HG03342 (cell line): ENCODE results near the gene RASA2.
"Not testable (repeated sequence)": the region's sequence is repeated elsewhere in the genome, so short reads cannot be mapped to it uniquely, and the experiment has no call there.

Experiments used
- ATAC-seq: cut with Tn5 transposase; IDR thresholded peaks from one replicate; pipeline ENCODE4 v1.9.1; 2021; ENCODE audit warnings: mild to moderate bottlenecking, moderate library complexity; ENCODE audit not compliant: unreplicated experiment

The RASA2 gene

DNA sequence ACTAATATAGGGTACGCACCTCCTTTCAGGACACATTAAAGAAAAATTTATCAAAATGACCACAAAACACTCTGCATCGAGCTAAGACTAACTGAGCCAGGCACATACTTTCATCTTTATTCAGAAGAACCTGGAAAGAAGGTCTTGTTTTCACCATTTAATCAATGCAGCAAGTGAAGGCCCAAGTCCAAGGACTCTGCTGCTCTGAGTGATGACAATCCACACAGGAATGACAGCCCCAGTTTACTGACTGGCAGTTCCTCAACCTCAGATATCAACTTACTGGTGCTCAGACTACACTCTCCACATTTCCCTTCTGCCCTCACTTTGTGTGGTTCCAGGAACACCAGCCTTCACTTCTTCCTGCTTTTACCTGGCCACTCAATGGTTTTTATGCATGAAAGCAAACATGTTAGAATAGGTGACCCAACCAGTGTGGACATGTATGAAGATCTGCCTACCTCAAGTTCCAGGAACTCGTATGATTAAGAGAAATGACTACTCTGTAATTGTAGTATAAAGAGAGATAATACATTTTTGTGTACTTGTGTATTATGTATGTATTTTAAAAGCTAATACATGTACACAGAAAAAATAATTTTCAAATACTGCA, 29.1 kb upstream of the RASA2 start:
- no peak for ATAC-seq

DNA sequence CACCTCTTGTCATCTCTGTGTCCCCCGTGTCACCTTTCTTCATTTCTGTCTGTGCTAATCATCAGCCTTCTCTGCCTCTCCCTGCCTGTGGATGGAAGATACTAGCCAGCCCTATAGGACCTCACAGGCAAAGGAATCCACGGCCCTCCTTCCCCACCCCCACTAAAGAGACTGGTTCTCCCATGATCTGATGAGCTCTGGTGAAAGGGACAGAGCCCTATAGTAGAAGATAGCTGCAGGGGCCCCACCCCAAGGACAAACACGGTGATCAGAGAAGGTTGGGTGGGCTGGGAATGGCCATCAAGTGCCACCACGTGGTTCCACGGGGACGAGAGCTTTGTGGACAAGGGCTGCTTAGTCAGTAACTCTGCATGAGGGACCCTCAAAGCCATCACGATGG, 27.8 kb upstream of the RASA2 start:
- no peak for ATAC-seq

DNA sequence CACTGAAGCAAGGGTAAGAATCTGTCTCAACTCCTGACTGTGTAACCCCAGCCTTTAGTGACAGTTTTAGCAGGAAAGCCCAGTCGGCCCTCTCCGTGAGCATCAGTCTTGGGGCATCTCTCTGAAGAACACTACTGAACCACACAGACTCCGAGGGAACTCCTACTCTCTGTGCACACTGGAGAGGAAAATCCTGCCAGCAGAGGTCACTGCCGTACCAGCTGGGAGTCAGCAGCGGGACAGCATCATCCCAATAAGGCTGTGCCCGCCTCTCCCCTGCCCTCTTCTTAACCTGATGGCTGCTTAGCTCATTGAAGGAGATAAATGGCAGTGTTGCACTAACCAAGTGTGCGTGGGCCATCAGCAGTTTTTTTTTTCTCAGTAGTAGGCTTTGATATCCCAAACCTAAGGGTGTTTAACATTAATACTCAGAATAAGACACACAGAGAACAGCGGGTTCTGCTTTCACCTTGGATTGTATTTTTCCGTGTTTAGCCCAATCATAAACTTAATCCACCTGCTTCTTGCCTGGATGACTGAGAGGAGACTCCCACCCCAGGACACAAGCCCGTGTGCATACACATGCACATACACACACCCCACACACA, 26.6 kb upstream of the RASA2 start:
- peak; percentile 92 for ATAC-seq

DNA sequence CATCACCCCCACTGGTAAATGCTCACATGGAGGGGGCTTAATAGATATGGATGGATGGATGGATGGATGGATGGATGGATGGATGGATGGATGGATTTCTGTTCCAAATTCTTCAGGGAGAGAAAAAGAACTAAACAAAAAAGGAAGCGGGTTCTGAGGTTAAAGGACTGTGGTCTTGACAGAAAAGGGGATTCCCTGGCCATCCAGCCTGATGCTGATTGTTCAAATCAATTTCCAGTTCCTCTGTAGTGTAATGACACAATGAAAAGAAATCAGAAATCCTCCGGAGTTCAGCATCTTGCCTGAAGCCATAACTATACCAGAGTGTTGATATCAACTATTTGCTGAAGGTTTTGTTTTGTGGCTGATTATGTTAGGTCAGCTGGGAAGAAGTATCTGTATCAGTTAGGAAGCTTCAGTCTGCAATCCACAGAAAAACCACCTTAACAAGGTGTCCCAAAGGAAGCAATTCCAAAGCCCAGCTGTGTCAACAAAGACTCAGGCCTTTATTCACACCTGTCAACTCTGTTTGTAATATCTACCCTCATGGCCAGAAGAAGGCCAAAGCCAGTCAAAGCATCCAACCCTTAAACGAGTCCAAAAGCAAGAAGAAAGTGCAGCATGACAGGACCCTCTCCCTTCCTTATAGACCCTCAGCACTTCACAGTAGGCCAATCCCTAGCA, 24.5 kb upstream of the RASA2 start:
- no peak for ATAC-seq

DNA sequence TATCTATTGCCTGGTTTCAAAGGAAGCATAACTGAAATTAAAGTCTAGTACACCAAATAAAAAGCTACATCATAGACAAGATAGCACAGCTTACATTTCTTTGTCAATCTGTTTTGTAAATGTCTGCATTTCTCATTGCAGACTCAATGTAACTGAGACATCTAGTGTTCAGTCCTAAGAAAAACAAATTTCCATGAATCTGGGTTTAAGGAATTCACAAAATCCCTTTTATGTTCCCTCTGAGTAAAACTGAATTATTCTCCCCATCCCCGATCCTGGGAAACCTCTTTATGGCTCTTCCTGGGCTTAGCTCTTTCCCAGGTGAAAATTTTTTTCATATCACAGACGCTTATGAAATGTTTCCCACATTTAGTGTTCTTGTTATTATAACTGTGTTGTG, 21.6 kb upstream of the RASA2 start:
- ATAC-seq: no peak

DNA sequence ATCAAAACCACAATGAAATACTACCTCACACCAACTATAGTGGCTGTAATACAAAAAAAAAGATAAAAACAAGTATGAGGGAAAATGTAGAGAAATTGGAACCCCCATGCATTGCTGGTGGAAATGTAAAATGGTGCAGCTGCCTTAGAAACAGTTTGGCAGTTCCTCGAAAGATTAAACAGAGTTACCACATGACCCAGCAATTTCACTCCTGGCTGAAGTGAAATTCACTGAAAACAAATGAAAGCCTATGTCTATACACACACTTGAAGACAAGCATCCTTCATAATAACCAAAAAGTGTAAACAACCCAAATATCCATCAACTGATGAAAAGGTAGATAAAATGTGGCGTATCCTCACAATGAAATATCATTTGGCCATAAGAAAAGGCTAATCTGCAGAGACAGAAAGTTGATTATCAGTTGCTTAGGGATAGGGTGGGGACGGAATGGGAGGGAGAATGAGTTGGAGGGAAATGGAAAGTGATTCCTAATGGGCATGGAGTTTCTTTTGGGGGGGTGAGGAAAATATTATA, 20.1 kb upstream of the RASA2 start:
- ATAC-seq: no peak

DNA sequence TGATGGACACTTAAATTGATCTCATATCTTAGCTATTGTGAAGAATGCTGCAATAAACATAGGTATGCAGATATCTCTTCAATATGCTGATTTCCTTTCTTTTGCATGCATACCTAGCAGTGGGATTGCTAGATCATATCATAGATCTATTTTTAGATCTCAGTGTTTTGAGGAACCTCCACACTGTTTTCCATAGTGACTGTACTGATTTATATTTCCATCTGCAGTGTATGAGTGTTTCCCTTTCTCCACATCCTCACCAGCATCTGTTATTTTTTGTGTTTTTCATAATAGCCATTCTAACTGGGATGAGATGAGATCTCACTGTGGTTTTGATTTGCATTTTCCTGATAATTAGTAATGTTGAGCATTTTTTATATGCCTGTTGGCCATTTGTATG, 17.1 kb upstream of the RASA2 start:
- ATAC-seq: no peak

DNA sequence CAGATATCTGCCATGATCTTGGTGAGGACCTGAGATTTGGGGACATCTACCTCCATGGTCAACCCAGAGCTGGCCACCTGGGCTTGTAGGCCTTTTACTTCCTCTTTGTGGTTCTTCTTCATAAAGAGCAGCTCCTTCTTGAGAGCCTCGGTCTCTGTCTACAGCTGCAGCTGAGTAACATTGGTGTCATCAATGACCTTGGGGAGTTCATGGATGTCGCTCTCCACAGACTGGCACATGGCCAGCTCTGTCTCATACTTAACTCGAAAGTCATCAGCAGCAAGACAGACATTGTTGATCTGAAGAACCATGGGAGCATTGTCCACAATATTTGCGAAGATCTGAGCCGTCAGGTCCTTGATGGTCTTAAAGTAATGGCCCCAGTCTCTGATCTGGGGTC, 15.7 kb upstream of the RASA2 start:
- no peak for ATAC-seq

DNA sequence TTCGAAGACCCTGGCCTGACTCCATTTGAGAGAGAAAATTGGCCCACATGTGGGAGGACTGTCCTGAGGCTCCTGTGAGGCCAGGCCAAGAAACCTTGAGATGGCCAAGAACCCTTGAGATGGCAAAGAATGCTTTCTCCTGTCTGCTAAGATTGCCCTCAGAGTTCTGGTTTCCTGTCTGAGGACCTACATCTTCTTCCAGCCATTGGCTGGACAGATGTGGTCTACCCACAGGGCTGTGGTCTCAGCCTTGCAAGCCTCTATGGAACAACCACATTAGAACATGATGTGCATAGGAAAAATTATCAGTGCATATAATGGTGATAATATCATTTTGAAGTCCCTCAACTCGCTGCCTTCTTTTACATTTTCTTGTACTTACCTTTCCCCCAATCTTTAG, 10.8 kb upstream of the RASA2 start:
- no peak for ATAC-seq

DNA sequence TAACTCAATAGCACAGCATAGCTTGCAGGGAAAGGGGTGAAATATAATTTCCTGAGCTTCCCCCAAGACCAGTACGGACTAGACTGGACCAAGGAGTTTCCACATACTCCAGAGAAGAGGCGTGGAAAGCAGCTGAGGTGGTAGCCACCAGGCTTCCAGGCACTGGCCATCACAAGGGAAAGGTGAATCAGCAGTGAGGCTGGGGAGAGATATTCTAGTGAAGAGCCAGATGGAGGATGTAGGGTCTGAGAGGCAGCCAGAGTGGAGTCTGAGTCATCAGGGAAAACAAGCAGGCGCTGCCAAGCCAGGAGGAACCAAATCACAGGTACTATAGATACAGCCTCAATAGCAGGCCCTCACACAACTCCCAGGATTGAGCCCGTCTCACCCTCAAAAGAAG, 9.6 kb upstream of the RASA2 start:
- ATAC-seq: no peak

DNA sequence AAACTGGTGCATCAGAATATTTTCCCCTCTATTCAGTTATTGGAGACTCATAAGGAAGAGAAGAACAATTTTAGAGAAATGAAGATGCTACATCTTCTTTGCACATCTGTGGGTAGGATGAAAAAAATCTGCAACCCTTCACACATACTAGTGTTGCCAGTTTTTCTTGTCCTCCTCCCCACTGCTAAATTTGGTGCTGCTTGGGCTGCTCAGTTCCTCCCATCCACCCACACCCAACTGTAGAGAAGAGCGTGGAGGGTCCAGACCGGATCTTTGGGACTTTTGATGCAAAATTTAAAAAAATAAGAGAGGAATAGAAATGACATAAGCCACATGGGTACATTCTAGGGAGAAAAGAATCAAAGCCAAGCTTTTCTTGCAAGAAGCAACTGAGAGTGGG, 8.7 kb upstream of the RASA2 start:
- no peak for ATAC-seq

DNA sequence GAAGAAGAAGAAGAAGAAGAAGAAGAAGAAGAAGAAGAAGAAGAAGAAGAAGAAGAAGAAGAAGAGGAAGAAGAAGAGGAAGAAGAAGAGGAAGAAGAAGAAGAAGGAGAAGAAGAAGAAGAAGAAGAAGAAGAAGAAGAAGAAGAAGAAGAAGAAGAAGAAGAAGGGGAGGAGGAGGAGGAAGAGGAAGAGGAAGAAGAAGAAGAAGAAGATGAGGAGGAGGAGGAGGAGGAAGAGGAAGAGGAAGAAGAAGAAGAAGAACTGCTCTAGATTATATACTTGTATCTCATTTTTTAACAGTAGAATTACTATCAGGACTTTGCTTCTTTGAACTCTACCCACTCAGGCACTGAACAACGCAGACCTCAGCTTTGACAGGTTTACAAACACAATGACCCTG, 8.0 kb upstream of the RASA2 start:
- not testable (repeated sequence) for ATAC-seq

DNA sequence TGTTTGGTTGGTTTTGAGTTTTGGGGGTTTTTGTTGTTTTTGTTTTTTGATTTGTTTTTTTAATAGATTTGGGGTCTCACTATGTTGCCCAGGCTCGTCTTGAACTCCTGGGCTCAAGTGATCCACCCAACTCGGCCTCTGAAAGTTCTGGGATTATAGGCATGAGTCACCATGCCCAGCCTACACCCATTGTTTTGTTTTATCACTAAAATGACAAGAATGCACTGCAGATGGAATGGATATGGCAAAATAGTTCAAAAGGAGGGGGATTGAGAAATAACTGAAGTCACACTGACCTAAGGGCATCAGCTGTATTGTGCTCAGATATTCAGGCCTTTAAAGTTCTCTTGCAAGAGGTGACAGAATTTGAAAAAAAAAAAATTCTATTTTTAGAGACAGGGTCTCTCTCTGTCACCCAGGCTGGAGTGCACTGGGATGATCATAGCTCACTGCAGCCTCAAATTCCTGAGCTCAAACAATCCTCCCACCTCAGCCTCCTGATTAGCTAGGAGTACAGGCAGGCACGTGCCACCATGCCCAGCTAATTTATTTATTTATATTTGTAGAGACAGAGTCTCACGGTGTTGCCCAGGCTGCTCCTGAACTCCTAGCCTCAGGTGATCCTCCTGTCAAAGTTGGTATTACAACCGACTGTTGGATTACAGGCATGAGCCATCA, 4.4 kb upstream of the RASA2 start:
- ATAC-seq: no peak

DNA sequence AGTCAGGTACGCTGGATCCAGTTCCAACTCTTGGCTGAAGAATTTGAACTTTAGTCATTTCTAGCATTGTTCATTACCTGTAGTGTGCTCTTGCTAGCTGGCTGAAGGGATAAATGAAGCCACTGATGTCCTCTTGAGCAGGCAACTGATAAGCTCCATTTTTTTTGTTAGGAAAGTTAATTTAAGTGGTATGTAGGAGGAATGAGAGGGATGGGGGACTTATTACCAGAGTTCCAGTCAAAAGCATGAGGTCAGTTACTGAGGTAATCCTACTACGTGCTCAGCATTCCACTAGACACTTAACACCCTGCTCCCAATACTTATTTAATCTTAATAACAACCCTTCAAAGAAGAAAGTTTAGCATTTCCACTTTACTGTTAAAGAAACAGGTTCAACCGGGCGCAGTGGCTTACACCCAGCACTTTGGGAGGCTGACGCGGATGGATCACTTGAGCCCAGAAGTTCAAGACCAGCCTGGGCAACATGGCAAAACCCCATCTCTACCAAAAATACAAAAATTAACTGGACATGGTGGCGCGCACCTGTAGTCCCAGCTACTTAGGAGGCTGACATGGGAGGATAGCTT, 2.0 kb upstream of the RASA2 start:
- no peak for ATAC-seq

DNA sequence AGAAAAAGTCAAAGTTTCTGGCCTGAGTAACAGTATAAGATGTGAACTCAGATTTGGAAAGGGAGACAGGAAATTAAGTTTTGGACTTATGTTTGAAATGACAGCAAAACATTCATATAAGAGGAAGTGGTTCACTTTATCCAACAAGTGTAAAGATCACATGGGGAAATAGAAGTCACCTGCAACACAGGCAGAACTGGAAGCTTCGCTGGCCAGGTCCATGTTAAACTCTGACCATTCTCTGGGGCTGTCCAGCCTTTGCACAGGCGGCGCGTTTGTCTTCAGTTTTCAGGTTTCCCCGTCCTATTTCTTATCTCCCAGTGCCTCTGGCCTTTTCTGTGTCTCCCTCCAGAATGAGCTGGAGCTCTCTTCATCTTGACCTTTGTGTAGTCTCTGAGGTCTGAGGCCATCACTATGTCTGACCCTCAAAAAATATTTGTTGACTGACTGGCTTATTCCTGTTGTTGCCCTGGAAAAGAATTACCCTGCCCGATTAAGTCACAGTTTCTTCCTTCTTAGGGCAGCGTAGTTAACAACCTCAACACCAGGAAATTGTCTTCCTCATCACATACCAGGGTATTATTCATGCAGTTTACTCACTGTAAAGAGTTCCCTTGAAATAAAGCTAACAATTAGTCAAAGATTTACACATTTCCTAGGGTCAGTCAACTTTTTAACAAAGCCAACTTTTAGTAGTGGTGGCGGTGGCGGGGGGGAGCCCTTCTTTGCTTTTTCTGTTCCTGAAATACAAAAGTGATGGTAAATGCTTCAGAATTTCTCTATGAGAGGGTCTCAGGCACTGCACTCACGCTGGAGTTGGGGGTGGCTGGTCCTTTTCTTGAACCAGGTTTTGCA, 959 bp upstream of the RASA2 start:
- no peak for ATAC-seq

DNA sequence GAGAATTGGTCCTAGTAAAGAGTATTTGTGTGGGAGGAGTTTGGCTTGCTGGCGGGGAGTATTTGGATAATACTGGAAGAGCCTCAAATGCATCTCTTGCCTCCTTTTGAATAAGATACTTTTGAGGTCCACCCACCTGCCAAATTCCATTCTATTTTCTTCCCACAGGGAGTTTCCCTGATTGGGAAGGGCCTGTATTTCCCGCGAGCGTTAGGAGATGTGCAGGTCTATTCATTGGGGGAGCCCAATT, 406 bp upstream of the RASA2 start:
- ATAC-seq: no peak

DNA sequence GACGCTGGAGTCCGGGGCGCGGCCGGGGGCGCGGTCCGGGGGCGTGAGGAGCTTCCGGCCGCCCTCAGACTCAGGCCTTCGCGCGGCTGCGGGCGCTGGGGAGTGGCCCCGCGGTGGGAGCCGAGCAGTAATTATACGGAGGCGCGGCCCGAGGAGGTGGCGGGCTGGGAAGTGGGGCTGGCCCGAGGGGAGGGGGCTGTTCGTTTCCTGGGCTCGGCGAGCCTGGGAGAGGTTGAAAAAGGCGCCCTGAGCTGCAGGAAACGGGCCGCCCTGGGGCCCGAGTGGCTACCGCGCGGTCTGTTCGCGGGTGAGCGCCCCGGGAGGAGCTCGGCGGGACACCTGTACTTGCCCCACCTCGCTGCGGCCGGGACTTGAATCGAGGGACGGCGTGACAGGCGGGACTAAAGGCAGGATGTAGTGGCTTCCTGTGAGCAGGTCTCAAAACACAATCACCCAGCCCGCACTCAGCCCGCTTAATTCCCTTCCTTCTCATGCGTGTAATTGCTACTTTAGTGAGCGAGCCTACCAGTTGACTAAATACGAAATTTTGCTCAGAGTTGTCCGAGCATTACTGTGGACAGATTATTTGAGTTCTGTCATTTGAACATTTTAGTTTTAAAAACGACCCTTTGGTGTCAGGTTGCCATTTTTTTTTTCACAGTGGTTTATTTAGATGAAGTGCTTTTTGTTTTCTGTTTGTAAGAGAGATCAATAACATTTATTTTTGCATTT, 860 bp downstream of the RASA2 start:
- ATAC-seq: peak; percentile 80

DNA sequence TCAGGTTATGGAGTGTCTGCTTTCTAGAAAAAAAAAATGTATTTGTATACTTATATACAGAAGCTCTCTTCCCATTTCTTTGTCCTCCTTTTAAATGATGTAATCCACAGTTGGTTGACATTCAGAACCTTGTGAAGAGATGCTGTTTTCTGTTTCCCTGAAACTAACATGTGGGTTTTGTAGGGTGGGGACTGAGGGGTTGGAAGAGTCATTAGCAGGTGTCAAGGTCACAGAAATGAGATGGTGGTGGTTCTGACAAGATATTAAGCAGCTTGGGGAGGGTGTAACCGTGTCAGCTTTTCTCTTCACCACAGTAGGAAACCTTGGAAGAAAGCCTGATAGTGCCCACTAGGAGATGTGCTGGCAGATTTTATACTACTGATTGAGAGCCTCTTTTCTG, 2.4 kb downstream of the RASA2 start:
- ATAC-seq: no peak

DNA sequence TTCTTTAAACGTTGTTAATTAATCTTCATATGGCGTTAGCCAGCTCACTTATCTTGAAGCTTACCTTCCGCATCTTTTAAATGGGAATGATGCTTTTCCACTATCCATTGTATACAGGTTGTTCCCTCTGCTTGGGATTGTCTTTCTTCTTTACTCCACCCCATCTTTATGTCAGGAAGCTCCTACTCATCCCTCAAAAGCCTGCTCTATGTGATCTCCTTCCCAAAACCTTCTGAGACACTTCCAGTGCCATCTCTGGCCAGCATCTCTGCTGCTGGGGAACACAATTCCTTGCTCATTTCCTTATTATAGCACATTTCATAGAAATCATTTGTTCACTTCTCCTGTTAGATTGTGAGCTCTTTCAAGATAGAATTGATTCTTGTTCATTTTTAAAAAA, 4.3 kb downstream of the RASA2 start:
- no peak for ATAC-seq

DNA sequence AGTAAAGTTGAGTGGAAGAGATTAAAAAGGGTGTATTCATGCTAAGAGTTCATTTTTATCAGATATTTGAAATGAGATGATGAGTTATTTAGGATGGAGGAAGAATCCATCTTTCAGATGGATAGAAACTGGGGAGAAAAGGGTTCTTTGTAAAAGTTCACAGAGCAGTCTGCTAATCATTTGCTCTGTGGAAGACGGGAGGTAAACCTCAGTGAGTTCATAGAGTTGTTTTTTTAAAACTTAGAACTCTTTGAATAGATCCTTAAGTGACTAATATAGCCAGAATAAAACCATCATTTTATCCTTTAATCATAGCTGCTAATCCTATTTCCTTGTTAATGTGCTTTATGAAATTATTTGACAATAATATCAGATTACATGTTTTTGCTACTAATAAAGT, 5.1 kb downstream of the RASA2 start:
- no peak for ATAC-seq
